ENCODE results near the gene TRIP12. TPM values are rescaled to one million over a fixed set of nuclear protein-coding genes. Genes with fewer than 3 reads are reported as not detected.

Gene TRIP12
- total RNA-seq, 1 donor from 2014 or later, result 363 TPM

DNA sequence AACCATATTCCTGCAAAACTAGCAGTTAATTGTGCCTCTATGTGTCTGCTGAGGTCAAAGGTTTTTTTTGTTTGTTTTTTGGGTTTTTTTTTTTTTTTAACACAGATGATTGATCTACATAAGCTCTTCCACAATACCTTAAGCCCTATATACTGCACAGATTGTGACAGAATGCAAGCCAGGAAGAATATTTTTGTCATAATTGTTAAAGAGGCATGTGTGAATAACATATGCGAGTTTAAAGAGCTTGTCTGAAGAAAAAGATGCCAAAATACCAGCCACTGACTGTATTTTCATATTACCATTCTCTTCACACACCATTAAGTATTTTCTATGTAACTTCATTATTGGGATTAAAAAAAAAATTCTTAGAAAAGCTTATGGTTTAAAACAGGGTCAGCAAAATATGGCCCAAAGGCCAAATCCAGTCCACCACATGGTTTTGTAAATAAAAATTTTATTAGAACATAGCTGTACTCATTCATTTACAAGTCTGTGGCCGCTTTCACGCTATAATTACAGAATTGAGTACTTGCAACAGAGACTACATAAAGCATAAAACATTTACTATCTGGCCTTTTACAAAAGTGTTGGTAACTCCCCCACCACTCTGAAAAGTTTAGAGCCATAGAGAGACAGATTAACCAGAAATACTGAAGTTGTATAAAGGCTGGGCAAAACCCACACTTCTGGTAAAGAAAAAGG is 89.9 kb downstream of the TRIP12 start:
- no peak overlapping the region for H3K27ac Mint-ChIP-seq (ENCODE audit: unreplicated experiment)
- TF ChIP-seq, protein P1, sequence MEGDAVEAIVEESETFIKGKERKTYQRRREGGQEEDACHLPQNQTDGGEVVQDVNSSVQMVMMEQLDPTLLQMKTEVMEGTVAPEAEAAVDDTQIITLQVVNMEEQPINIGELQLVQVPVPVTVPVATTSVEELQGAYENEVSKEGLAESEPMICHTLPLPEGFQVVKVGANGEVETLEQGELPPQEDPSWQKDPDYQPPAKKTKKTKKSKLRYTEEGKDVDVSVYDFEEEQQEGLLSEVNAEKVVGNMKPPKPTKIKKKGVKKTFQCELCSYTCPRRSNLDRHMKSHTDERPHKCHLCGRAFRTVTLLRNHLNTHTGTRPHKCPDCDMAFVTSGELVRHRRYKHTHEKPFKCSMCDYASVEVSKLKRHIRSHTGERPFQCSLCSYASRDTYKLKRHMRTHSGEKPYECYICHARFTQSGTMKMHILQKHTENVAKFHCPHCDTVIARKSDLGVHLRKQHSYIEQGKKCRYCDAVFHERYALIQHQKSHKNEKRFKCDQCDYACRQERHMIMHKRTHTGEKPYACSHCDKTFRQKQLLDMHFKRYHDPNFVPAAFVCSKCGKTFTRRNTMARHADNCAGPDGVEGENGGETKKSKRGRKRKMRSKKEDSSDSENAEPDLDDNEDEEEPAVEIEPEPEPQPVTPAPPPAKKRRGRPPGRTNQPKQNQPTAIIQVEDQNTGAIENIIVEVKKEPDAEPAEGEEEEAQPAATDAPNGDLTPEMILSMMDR (IDR thresholded peaks at IDR 0.05; ENCODE audit: unreplicated experiment), result no peak
- peaks cover 2% of the 10 kb centered on the region for H3K4me1 Mint-ChIP-seq (ENCODE audit: unreplicated experiment)
- peaks cover 13% of the 10 kb centered on the region for H3K36me3 Mint-ChIP-seq (ENCODE audit: low read depth, unreplicated experiment)
- peaks cover 3% of the 10 kb centered on the region for H3K27me3 Mint-ChIP-seq (ENCODE audit: unreplicated experiment)
- H3K4me3 Mint-ChIP-seq (ENCODE audit: unreplicated experiment), result no peak overlapping the region
- no peaks in the 10 kb centered on the region for H3K9me3 Mint-ChIP-seq (ENCODE audit: unreplicated experiment)
- DNase-seq (ENCODE audit: low spot score), result no peak

GRCh38 chr2:229825476-229825875 is 96.3 kb downstream of the TRIP12 start:
- H3K27me3 Mint-ChIP-seq (ENCODE audit: unreplicated experiment), result peaks cover 3% of the 10 kb centered on the region
- H3K27ac Mint-ChIP-seq (ENCODE audit: unreplicated experiment), result no peak overlapping the region
- H3K36me3 Mint-ChIP-seq (ENCODE audit: low read depth, unreplicated experiment), result peaks cover 34% of the 10 kb centered on the region
- DNase-seq (ENCODE audit: low spot score), result no peak
- H3K4me1 Mint-ChIP-seq (ENCODE audit: unreplicated experiment), result peaks cover 6% of the 10 kb centered on the region
- H3K9me3 Mint-ChIP-seq (ENCODE audit: unreplicated experiment), result no peaks in the 10 kb centered on the region
- TF ChIP-seq, protein P1 (IDR thresholded peaks at IDR 0.05; ENCODE audit: unreplicated experiment), result peak; percentile 41
- peak overlapping the region; percentile 49 for H3K4me3 Mint-ChIP-seq (ENCODE audit: unreplicated experiment)

- no peak for DNase-seq (ENCODE audit: low spot score)
- Mint-ChIP-seq H3K4me1 (ENCODE audit: unreplicated experiment) (peaks cover 13% of the 10 kb centered on the region), H3K9me3 (ENCODE audit: unreplicated experiment) (no peaks in the 10 kb centered on the region), H3K27ac (ENCODE audit: unreplicated experiment) (no peak overlapping the region), H3K27me3 (ENCODE audit: unreplicated experiment) (peaks cover 7% of the 10 kb centered on the region), H3K36me3 (ENCODE audit: low read depth, unreplicated experiment) (peaks cover 32% of the 10 kb centered on the region), H3K4me3 (ENCODE audit: unreplicated experiment) (peak overlapping the region; percentile 35)
- TF ChIP-seq, protein P1 (IDR thresholded peaks at IDR 0.05; ENCODE audit: unreplicated experiment), result no peak
Observed at GRCh38 chr2:229821316-229821715, 100.5 kb downstream of the TRIP12 start.

- TF ChIP-seq, protein P1 (IDR thresholded peaks at IDR 0.05; ENCODE audit: unreplicated experiment), result no peak
- peak overlapping the region; percentile 15 for H3K27ac Mint-ChIP-seq (ENCODE audit: unreplicated experiment)
- H3K27me3 Mint-ChIP-seq (ENCODE audit: unreplicated experiment), result peaks cover 7% of the 10 kb centered on the region
- no peak for DNase-seq (ENCODE audit: low spot score)
- H3K4me3 Mint-ChIP-seq (ENCODE audit: unreplicated experiment), result no peak overlapping the region
- peaks cover 13% of the 10 kb centered on the region for H3K4me1 Mint-ChIP-seq (ENCODE audit: unreplicated experiment)
- H3K36me3 Mint-ChIP-seq (ENCODE audit: low read depth, unreplicated experiment), result peaks cover 25% of the 10 kb centered on the region
- no peaks in the 10 kb centered on the region for H3K9me3 Mint-ChIP-seq (ENCODE audit: unreplicated experiment)
Observed at GRCh38 chr2:229818230-229818629, 103.6 kb downstream of the TRIP12 start.

- no peak overlapping the region for H3K4me3 Mint-ChIP-seq (ENCODE audit: unreplicated experiment)
- H3K27ac Mint-ChIP-seq (ENCODE audit: unreplicated experiment), result no peak overlapping the region
- no peaks in the 10 kb centered on the region for H3K9me3 Mint-ChIP-seq (ENCODE audit: unreplicated experiment)
- peaks cover 7% of the 10 kb centered on the region for H3K4me1 Mint-ChIP-seq (ENCODE audit: unreplicated experiment)
- peaks cover 19% of the 10 kb centered on the region for H3K36me3 Mint-ChIP-seq (ENCODE audit: low read depth, unreplicated experiment)
- no peak for DNase-seq (ENCODE audit: low spot score)
- peaks cover 7% of the 10 kb centered on the region for H3K27me3 Mint-ChIP-seq (ENCODE audit: unreplicated experiment)
- TF ChIP-seq, protein P1 (IDR thresholded peaks at IDR 0.05; ENCODE audit: unreplicated experiment), result no peak
Observed at GRCh38 chr2:229815858-229816257, 106.0 kb downstream of the TRIP12 start.

Data from endothelial cell (in vitro differentiated cells).